Mesenchymal stem cell (in vitro differentiated cells and primary cell): ENCODE measurements around the gene TRPM4.
"Not testable (repeated sequence)": the region's sequence is repeated elsewhere in the genome, so short reads cannot be mapped to it uniquely, and the experiment has no call there.

Experiments used
- DNase-seq: peaks from one replicate; pipeline ENCODE4 v3.0.0-alpha.2; 2013
- H2AFZ ChIP-seq: one replicate; pipeline ENCODE4 v1.6.1; 2013; ENCODE audit warnings: low read depth, mild to moderate bottlenecking, control low read depth, inconsistent platforms, low read length, moderate library complexity
- H2AK5ac ChIP-seq: 2 replicates; pipeline ENCODE4 v1.6.1; 2013; ENCODE audit warnings: low read length, moderate library complexity, mild to moderate bottlenecking, inconsistent platforms; ENCODE audit not compliant: severe bottlenecking
- H2BK120ac ChIP-seq: one replicate; pipeline ENCODE4 v1.6.1; 2013; ENCODE audit warnings: low read depth, mild to moderate bottlenecking, inconsistent platforms, low read length, moderate library complexity
- H2BK12ac ChIP-seq, 2 experiments: one replicate each; pipeline ENCODE4 v1.6.1; 2013; ENCODE audit warnings: inconsistent platforms in 2 of 2, low read length in 2 of 2, mild to moderate bottlenecking in 2 of 2, moderate library complexity in 2 of 2, control low read depth in 1 of 2
- H2BK15ac ChIP-seq: one replicate; pipeline ENCODE4 v1.6.1; 2013; ENCODE audit warnings: mild to moderate bottlenecking, low read depth, inconsistent platforms; ENCODE audit not compliant: poor library complexity, severe bottlenecking
- H2BK5ac ChIP-seq: 2 replicates; pipeline ENCODE4 v1.6.1; 2013; ENCODE audit warnings: low read depth, mild to moderate bottlenecking, low read length, control low read depth, inconsistent platforms; ENCODE audit not compliant: poor library complexity, severe bottlenecking
- H3K14ac ChIP-seq, 2 experiments: one replicate each; pipeline ENCODE4 v1.6.1; 2013; ENCODE audit warnings: inconsistent platforms in 2 of 2, low read length in 2 of 2, control low read depth in 1 of 2, mild to moderate bottlenecking in 1 of 2, moderate library complexity in 1 of 2
- H3K18ac ChIP-seq, 2 experiments: one replicate each; pipeline ENCODE4 v1.6.1; 2013; ENCODE audit warnings: inconsistent platforms in 2 of 2, low read length in 2 of 2, control low read depth in 1 of 2, low read depth in 1 of 2, mild to moderate bottlenecking in 1 of 2
- H3K23ac ChIP-seq, 2 experiments: one replicate each; pipeline ENCODE4 v1.6.1; 2013; ENCODE audit warnings: inconsistent platforms in 2 of 2, low read length in 2 of 2, mild to moderate bottlenecking in 2 of 2, moderate library complexity in 2 of 2, control low read depth in 1 of 2
- H3K27ac ChIP-seq: 2 replicates; pipeline ENCODE4 v1.5.1; 2013; ENCODE audit warnings: mild to moderate bottlenecking, moderate library complexity, low read length, control low read depth, inconsistent platforms; ENCODE audit not compliant: poor library complexity, severe bottlenecking
- H3K27me3 ChIP-seq, 2 experiments: 2 replicates each; pipeline versions ENCODE4 v1.6.1 to v1.7.0; 2013; ENCODE audit warnings: low read length in 2 of 2, mild to moderate bottlenecking in 2 of 2, moderate library complexity in 2 of 2, control low read depth in 1 of 2, inconsistent platforms in 1 of 2; ENCODE audit not compliant: control insufficient read depth in 1 of 2, insufficient read depth in 1 of 2
- H3K36me3 ChIP-seq, 2 experiments: 2 replicates each; pipeline versions ENCODE4 v1.6.1 to v1.7.0; 2013; ENCODE audit warnings: low read length in 2 of 2, control low read depth in 1 of 2, inconsistent platforms in 1 of 2, low read depth in 1 of 2, mild to moderate bottlenecking in 1 of 2; ENCODE audit not compliant: insufficient read depth in 2 of 2, control insufficient read depth in 1 of 2
- H3K4ac ChIP-seq, 2 experiments: one replicate each; pipeline ENCODE4 v1.6.1; 2013; ENCODE audit warnings: inconsistent platforms in 2 of 2, low read length in 2 of 2, mild to moderate bottlenecking in 2 of 2, moderate library complexity in 2 of 2, control low read depth in 1 of 2, low read depth in 1 of 2
- H3K4me1 ChIP-seq: 2 replicates; pipeline ENCODE4 v1.6.1; 2013; ENCODE audit warnings: low read depth, low read length, control low read depth; ENCODE audit not compliant: control insufficient read depth, insufficient read depth
- H3K4me2 ChIP-seq: 2 replicates; pipeline ENCODE4 v1.6.1; 2013; ENCODE audit warnings: low read length, mild to moderate bottlenecking, inconsistent platforms; ENCODE audit not compliant: poor library complexity, severe bottlenecking
- H3K4me3 ChIP-seq, 2 experiments: 2 replicates each; pipeline versions ENCODE4 v1.5.1 to v1.7.0; 2013; ENCODE audit warnings: low read length in 2 of 2, mild to moderate bottlenecking in 2 of 2, control low read depth in 1 of 2, low read depth in 1 of 2; ENCODE audit not compliant: insufficient read depth in 1 of 2
- H3K79me1 ChIP-seq: replicated peaks from 2 replicates; pipeline ENCODE4 v1.6.1; 2013; ENCODE audit warnings: mild to moderate bottlenecking, control low read depth, low read length, inconsistent platforms; ENCODE audit not compliant: poor library complexity, severe bottlenecking
- H3K9ac ChIP-seq: 2 replicates; pipeline ENCODE4 v1.7.0; 2013; ENCODE audit warnings: mild to moderate bottlenecking, low read length, moderate library complexity
- H3K9me3 ChIP-seq: 2 replicates; pipeline ENCODE4 v1.7.0; 2013; ENCODE audit warnings: mild to moderate bottlenecking, low read length; ENCODE audit not compliant: control insufficient read depth
- H4K8ac ChIP-seq: one replicate; pipeline ENCODE4 v1.6.1; 2013; ENCODE audit warnings: inconsistent platforms, mild to moderate bottlenecking, low read length, moderate library complexity
- H4K91ac ChIP-seq: one replicate; pipeline ENCODE4 v1.6.1; 2013; ENCODE audit warnings: mild to moderate bottlenecking, low read length, inconsistent platforms
- WGBS: methylation state at CpG from one replicate; pipeline ENCODE4 v1.1.7; 2013; ENCODE audit warnings: mixed read lengths; 5-methylcytosine and 5-hydroxymethylcytosine counted together

The TRPM4 gene

GRCh38 chr19:49123285-49123684 is 34.3 kb upstream of the TRPM4 start:
- not testable (repeated sequence) for H3K27ac ChIP-seq, DNase-seq, H2BK12ac ChIP-seq, H2BK15ac ChIP-seq, H3K14ac ChIP-seq, H4K8ac ChIP-seq, H3K23ac ChIP-seq, H3K4ac ChIP-seq, H2BK120ac ChIP-seq, H3K36me3 ChIP-seq, H2BK5ac ChIP-seq, H2AK5ac ChIP-seq, H2AFZ ChIP-seq, H4K91ac ChIP-seq, H3K9me3 ChIP-seq, H3K9ac ChIP-seq, H3K4me2 ChIP-seq, H3K4me3 ChIP-seq, H3K79me1 ChIP-seq, H3K18ac ChIP-seq
- Histone ChIP-seq H3K27me3 (peaks cover 16 to 24% of the 10 kb centered on the region in 2 experiments), H3K4me1 (peaks cover 20% of the 10 kb centered on the region)
- 89% methylated on average over 11 of the region's 11 CpGs for WGBS

DNA sequence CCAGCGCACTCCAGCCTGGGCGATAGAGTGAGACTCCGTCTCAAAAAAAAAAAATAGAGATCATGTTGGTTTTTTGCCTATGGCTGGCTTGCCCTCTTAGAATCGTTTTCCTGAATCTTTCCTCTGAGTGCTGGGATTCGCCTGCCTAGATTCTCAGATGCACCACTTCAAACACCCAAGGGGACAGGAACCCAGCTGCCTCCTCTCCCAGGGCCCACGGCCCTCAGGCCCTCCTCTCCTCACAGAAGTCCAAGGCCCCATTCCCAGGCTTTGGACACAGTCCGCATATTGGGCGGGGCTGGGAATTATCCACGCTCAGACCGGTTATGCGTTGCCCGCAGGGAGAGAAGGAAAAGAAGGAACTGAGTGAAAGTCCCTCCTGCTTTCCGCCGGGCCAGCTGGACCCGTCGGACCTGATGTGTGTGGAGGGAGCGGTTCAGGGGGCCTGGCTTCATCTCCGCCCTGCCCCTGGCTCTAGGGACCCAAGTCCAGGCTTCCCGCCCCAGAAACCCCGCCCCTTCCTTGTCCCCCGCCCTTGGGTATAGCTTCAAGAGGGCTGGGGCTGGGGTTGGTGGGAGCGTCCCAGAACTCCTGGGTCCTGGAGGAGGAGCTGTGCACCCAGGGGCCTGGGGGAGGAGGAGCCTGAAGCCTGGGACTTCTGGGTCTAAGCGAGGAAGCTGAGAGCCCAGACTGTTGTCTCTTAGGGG is 32.4 kb upstream of the TRPM4 start:
- no peak overlapping the region for H3K14ac ChIP-seq
- 43% methylated on average over 20 of the region's 23 CpGs for WGBS
- H3K79me1 ChIP-seq: peaks cover 2% of the 10 kb centered on the region
- no peak overlapping the region for H3K27ac ChIP-seq
- H2AFZ ChIP-seq: no peak overlapping the region
- H4K91ac ChIP-seq: no peak overlapping the region
- no peaks in the 10 kb centered on the region for H3K9me3 ChIP-seq
- no peak overlapping the region for H2BK12ac ChIP-seq
- no peak overlapping the region for H2AK5ac ChIP-seq
- peak overlapping the region in 1 of 2 experiments; percentile 21 for H3K4ac ChIP-seq
- H2BK120ac ChIP-seq: no peak overlapping the region
- H2BK15ac ChIP-seq: no peak overlapping the region
- no peak overlapping the region for H2BK5ac ChIP-seq
- H3K4me1 ChIP-seq: peaks cover 12% of the 10 kb centered on the region
- H3K4me2 ChIP-seq: no peak overlapping the region
- H3K36me3 ChIP-seq: no peaks in the 10 kb centered on the region
- H3K4me3 ChIP-seq: no peak overlapping the region
- H3K23ac ChIP-seq: no peak overlapping the region
- no peak overlapping the region for H4K8ac ChIP-seq
- no peak overlapping the region for H3K9ac ChIP-seq
- no peak for DNase-seq
- H3K27me3 ChIP-seq: peaks cover 16 to 31% of the 10 kb centered on the region in 2 experiments
- no peak overlapping the region for H3K18ac ChIP-seq

DNA sequence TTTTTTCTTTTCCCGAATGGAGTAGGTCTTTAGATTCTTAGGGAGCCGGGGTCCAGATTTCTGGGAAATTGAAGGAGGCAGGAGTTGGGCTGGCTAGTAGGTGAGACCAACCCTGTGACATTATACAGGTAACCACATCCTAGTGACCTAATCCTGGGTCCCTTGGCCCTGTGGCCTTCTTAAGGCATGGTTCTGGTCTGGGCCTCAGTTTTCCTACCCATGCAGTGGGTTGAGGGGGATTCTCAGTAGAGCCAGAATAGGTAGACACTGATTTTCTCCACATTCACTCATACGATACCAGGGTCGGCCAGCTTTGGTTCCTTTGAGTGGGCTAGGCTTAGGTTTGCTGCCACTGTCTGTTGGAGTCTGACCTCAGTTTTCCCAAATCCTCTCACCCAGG is 31.0 kb upstream of the TRPM4 start:
- 83% methylated on average over 1 of the region's 4 CpGs for WGBS

GRCh38 chr19:49127225-49127624 is 30.4 kb upstream of the TRPM4 start:
- not testable (repeated sequence) for H4K91ac ChIP-seq, H3K14ac ChIP-seq, H3K27ac ChIP-seq, H2AFZ ChIP-seq, DNase-seq, H2BK120ac ChIP-seq, H3K23ac ChIP-seq, H3K4me1 ChIP-seq, H3K9me3 ChIP-seq, H3K4ac ChIP-seq, H3K9ac ChIP-seq, H3K79me1 ChIP-seq, H3K4me2 ChIP-seq, H2BK12ac ChIP-seq, H3K18ac ChIP-seq, H4K8ac ChIP-seq, H2BK5ac ChIP-seq, H3K4me3 ChIP-seq, H3K36me3 ChIP-seq
- peak overlapping the region; percentile 44 for H2BK15ac ChIP-seq
- H3K27me3 ChIP-seq: peaks cover 5 to 20% of the 10 kb centered on the region in 2 experiments
- peak overlapping the region; percentile 87 for H2AK5ac ChIP-seq
- 100% methylated on average over 10 of the region's 12 CpGs for WGBS

More for the DNA sequence above, 31.0 kb upstream of the TRPM4 start:
- H3K18ac ChIP-seq: no peak overlapping the region
- no peak overlapping the region for H3K4me2 ChIP-seq
- H3K23ac ChIP-seq: no peak overlapping the region
- no peak overlapping the region for H3K4me3 ChIP-seq
- no peak overlapping the region for H2BK5ac ChIP-seq
- H2BK120ac ChIP-seq: no peak overlapping the region
- peaks cover 8% of the 10 kb centered on the region for H3K4me1 ChIP-seq
- peaks cover 0 to 5% of the 10 kb centered on the region in 2 experiments for H3K36me3 ChIP-seq
- peaks cover 5 to 21% of the 10 kb centered on the region in 2 experiments for H3K27me3 ChIP-seq
- H3K14ac ChIP-seq: no peak overlapping the region
- no peak overlapping the region for H3K4ac ChIP-seq
- H4K8ac ChIP-seq: no peak overlapping the region
- H3K9ac ChIP-seq: no peak overlapping the region
- H2BK12ac ChIP-seq: no peak overlapping the region
- no peak overlapping the region for H4K91ac ChIP-seq
- H2AK5ac ChIP-seq: no peak overlapping the region
- DNase-seq: no peak
- no peak overlapping the region for H3K27ac ChIP-seq
- peaks cover 2% of the 10 kb centered on the region for H3K79me1 ChIP-seq
- H2AFZ ChIP-seq: no peak overlapping the region
- no peaks in the 10 kb centered on the region for H3K9me3 ChIP-seq
- H2BK15ac ChIP-seq: no peak overlapping the region
